Stimulated activated CD8-positive, alpha-beta memory T cell treated with anti-CD3 and anti-CD28 coated beads, Interleukin-7, amount 100 ng/mL, for 4 hours (primary cell): ENCODE results near the gene ZNF440.
"Not testable (repeated sequence)": the region's sequence is repeated elsewhere in the genome, so short reads cannot be mapped to it uniquely, and the experiment has no call there.

Source experiments
- DNase-seq, 2 donors: peaks; one replicate each; pipeline ENCODE4 v3.0.0-alpha.2; 2020; ENCODE audit warnings: low read depth in 2 of 2

ZNF440 gene

GRCh38 chr19:11814029-11814699, at the start of gene ZNF440:
Gene ZNF440, plus strand, starts transcription at chr19:11814273. Its CDS starts 175 bp downstream, at chr19:11814448.
- DNase-seq = peak; percentile 68 to 77

- DNase-seq = peak; percentile 85 to 87
These were observed 47.2 kb upstream of the ZNF440 start, which contains the start of gene ZNF441 for GRCh38 chr19:11766597-11767591. Gene ZNF441, plus strand, starts transcription at chr19:11767000. Its CDS starts 194 bp downstream, at chr19:11767194.

- DNase-seq = peak in 1 of 2 donors; percentile 2
These were observed 46.4 kb upstream of the ZNF440 start for GRCh38 chr19:11767633-11768133.

GRCh38 chr19:11769995-11770394, 44.1 kb upstream of the ZNF440 start:
- no peak for DNase-seq

GRCh38 chr19:11771520-11771919, 42.6 kb upstream of the ZNF440 start:
- DNase-seq = not testable (repeated sequence)

GRCh38 chr19:11776669-11777068, 37.4 kb upstream of the ZNF440 start:
- DNase-seq = not testable (repeated sequence)

- no peak for DNase-seq
These were observed 33.5 kb upstream of the ZNF440 start for GRCh38 chr19:11780431-11781020.

GRCh38 chr19:11781295-11782057, 32.6 kb upstream of the ZNF440 start:
- DNase-seq = no peak

GRCh38 chr19:11783767-11784166, 30.3 kb upstream of the ZNF440 start:
- no peak for DNase-seq

- no peak for DNase-seq
These were observed 29.7 kb upstream of the ZNF440 start for GRCh38 chr19:11784356-11784755.

GRCh38 chr19:11787536-11787935, 26.5 kb upstream of the ZNF440 start:
- no peak for DNase-seq

- no peak for DNase-seq
These were observed 21.1 kb upstream of the ZNF440 start for GRCh38 chr19:11792942-11793341.

GRCh38 chr19:11797491-11797890, 16.6 kb upstream of the ZNF440 start:
- DNase-seq = peak; percentile 55 to 66

- peak; percentile 71 to 78 for DNase-seq
These were observed 15.4 kb upstream of the ZNF440 start, which contains the start of gene ZNF491 for GRCh38 chr19:11798391-11799330. Gene ZNF491, plus strand, starts transcription at chr19:11798523. Its CDS starts 7,431 bp downstream, at chr19:11805954.

GRCh38 chr19:11806354-11807098, 7.5 kb upstream of the ZNF440 start:
- DNase-seq = no peak

GRCh38 chr19:11807099-11807380, 7.0 kb upstream of the ZNF440 start:
- no peak for DNase-seq

- DNase-seq = no peak
These were observed 407 bp upstream of the ZNF440 start for GRCh38 chr19:11813703-11814028.

- DNase-seq = no peak
These were observed 595 bp downstream of the ZNF440 start for GRCh38 chr19:11814700-11815035.

GRCh38 chr19:11821474-11822109, 7.5 kb downstream of the ZNF440 start:
- no peak for DNase-seq
